ENCODE results near the gene NFAT5. TPM values are rescaled to one million over a fixed set of nuclear protein-coding genes. Genes with fewer than 3 reads are reported as not detected.
"Not testable (repeated sequence)": the region's sequence is repeated elsewhere in the genome, so short reads cannot be mapped to it uniquely, and the experiment has no call there.

NFAT5 gene
- total and polyA plus RNA-seq, 12 donors = 1.9 to 79.4 (median 50.7) TPM

DNA sequence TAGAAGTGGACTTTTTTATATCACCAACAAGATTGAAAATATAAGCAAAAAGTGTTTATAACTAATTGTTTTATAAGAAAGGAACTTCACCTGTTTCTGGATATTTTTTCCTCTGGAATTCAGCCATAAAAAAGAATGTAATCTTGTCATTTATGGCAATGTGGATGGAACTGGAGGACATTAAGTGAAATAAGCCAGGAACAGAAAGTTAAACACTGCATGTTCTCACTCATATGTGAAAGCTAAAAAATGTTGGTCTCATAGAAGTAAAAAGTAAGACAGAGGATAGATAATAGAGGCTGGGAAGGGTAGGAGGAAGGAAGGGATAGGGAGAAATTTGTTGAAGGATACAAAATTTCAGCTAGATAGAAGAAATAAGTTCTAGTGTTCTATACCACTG is 67.6 kb downstream of the NFAT5 start:
- DNase-seq = no peak
- Histone ChIP-seq H3K4me3 (no peak overlapping the region), H3K36me3 (replicated peaks in 1 of 2) (peaks cover 0 to 20% of the 10 kb centered on the region in 2 donors), H3K27me3 (no peaks in the 10 kb centered on the region), H3K27ac (no peak overlapping the region), H3K9me3 (replicated peaks in 1 of 3) (no peaks in the 10 kb centered on the region), H3K4me1 (replicated peaks in 1 of 2) (peaks cover 0 to 9% of the 10 kb centered on the region in 2 donors)
- TF ChIP-seq POLR2A (IDR thresholded peaks at IDR 0.05) = no peak
- no peak for TF ChIP-seq CTCF (IDR thresholded peaks at IDR 0.05)
- intact Hi-C loops (cut with DNase I) = no loop called here

DNA sequence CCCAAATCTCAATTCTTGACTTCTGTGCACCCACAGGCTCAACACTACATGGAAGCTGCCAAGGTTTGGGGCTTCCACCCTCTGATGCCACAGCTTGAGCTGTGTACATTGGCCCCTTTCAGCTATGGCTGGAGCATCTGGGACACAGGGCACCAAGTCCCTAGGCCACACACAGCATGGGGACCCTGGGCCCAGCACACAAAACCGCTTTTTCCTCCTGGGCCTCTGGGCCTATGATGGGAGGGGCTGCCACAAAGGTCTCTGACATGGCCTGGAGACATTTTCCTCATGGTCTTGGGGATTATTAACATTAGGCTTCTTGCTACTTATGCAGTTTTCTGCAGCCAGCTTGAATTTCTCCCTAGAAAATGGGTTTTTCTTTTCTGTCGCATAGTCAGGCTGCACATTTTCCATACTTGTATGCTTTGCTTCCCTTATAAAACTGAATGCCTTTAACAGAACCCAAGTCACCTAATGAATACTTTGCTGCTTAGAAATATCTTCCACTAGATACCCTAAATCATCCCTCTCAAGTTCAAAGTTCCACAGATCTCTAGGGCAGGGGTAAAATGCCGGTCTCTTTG is 70.9 kb downstream of the NFAT5 start:
- H3K9me3 ChIP-seq (replicated peaks in 1 of 3); DNase-seq; H3K4me3 ChIP-seq; H3K27me3 ChIP-seq; intact Hi-C loops (cut with DNase I); H3K27ac ChIP-seq: not testable (repeated sequence)
- 97 to 100% (median 99%) methylated on average over 3 of the region's 3 CpGs for WGBS, 4 donors
- Histone ChIP-seq H3K4me1 (replicated peaks in 1 of 2) (peaks cover 0 to 16% of the 10 kb centered on the region in 2 donors), H3K36me3 (replicated peaks in 1 of 2) (peaks cover 0 to 15% of the 10 kb centered on the region in 2 donors)

GRCh38 chr16:69637206-69637865 is 71.6 kb downstream of the NFAT5 start:
- intact Hi-C loops (cut with DNase I); H3K9me3 ChIP-seq (replicated peaks in 1 of 3); H3K4me3 ChIP-seq; H3K27ac ChIP-seq; DNase-seq; H3K27me3 ChIP-seq: not testable (repeated sequence)
- peaks cover 0 to 16% of the 10 kb centered on the region in 2 donors for H3K4me1 ChIP-seq (replicated peaks in 1 of 2)
- peaks cover 0 to 11% of the 10 kb centered on the region in 2 donors for H3K36me3 ChIP-seq (replicated peaks in 1 of 2)
- WGBS, 4 donors = 94 to 99% (median 96%) methylated on average over 3 of the region's 3 CpGs

DNA sequence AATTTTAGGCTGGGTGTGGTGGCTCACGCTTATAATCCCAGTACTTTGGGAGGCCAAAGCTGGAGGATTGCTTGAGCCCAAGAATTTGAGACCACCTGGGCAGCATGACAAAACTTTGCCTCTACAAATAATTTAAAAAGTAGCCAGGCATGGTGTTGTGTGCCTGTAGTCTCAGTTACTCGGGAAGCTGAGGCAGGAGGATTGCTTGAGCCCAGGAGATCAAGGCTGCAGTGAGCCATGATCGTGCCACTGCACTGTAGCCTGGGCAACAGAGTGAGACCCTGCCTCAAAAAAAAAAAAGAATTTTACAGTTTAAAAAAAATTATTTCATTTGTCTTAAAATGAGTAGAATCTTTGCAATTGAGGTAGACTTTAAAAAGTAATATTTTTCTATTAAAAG is 78.2 kb downstream of the NFAT5 start:
- intact Hi-C loops (cut with DNase I); DNase-seq; H3K27ac ChIP-seq; H3K9me3 ChIP-seq (replicated peaks in 1 of 3); H3K4me3 ChIP-seq; H3K27me3 ChIP-seq: not testable (repeated sequence)
- Histone ChIP-seq H3K4me1 (replicated peaks in 1 of 2) (peaks cover 13 to 28% of the 10 kb centered on the region in 2 donors), H3K36me3 (replicated peaks in 1 of 2) (peaks cover 7 to 21% of the 10 kb centered on the region in 2 donors)
- WGBS, 4 donors = 90 to 100% (median 97%) methylated on average over 3 of the region's 3 CpGs

GRCh38 chr16:69644790-69645189 is 79.0 kb downstream of the NFAT5 start:
- Histone ChIP-seq H3K27me3 (no peaks in the 10 kb centered on the region), H3K4me1 (replicated peaks in 1 of 2) (peaks cover 13 to 28% of the 10 kb centered on the region in 2 donors), H3K4me3 (no peak overlapping the region), H3K27ac (no peak overlapping the region), H3K9me3 (replicated peaks in 1 of 3) (no peaks in the 10 kb centered on the region), H3K36me3 (replicated peaks in 1 of 2) (peaks cover 7 to 26% of the 10 kb centered on the region in 2 donors)
- no peak for DNase-seq
- TF ChIP-seq POLR2A (IDR thresholded peaks at IDR 0.05) (no peak), CTCF (IDR thresholded peaks at IDR 0.05) (no peak)
- intact Hi-C loops (cut with DNase I) = no loop called here
- WGBS, 4 donors = 13 to 20% (median 16%) methylated on average over 1 of the region's 1 CpG

GRCh38 chr16:69647020-69647419 is 81.3 kb downstream of the NFAT5 start:
- intact Hi-C loops (cut with DNase I) = no loop called here

More at GRCh38 chr16:69647020-69647419, 81.3 kb downstream of the NFAT5 start:
- peaks cover 13 to 29% of the 10 kb centered on the region in 2 donors for H3K4me1 ChIP-seq (replicated peaks in 1 of 2)
- H3K4me3 ChIP-seq = no peak overlapping the region
- DNase-seq = no peak
- peaks cover 7 to 32% of the 10 kb centered on the region in 2 donors for H3K36me3 ChIP-seq (replicated peaks in 1 of 2)
- TF ChIP-seq POLR2A (IDR thresholded peaks at IDR 0.05) = no peak
- no peak for TF ChIP-seq CTCF (IDR thresholded peaks at IDR 0.05)
- H3K9me3 ChIP-seq (replicated peaks in 1 of 3) = no peaks in the 10 kb centered on the region
- no peaks in the 10 kb centered on the region for H3K27me3 ChIP-seq
- WGBS, 4 donors = 95 to 97% (median 96%) methylated on average over 5 of the region's 5 CpGs
- H3K27ac ChIP-seq = no peak overlapping the region
